Caco-2 (cell line): ENCODE data around the gene JPH3. TPM values are rescaled to one million over a fixed set of nuclear protein-coding genes. Genes with fewer than 3 reads are reported as not detected.
"Not testable (repeated sequence)": the region's sequence is repeated elsewhere in the genome, so short reads cannot be mapped to it uniquely, and the experiment has no call there.

Experiments used
- BruUV-seq: library from RNA; stranded (reverse); fragments of 400-500 nt; replicated peaks from 2 replicates; lab custom pipeline; 2021; lab: Mats Ljungman, UMichigan
- CTCF ChIA-PET: fragments of 300-600 bp; sonication (Branson Sonifier 250); formaldehyde crosslinking; loops from one replicate; lab custom pipeline; 2022; ENCODE audit warnings: antibody characterized with exemption; lab: Charles Lee
- POLR2A ChIA-PET: fragments of 300-600 bp; sonication (Branson Sonifier 250); formaldehyde crosslinking; loops from one replicate; lab custom pipeline; 2022; ENCODE audit warnings: antibody characterized with exemption; lab: Charles Lee
- DNase-seq, 2 experiments: peaks; one replicate each; pipeline versions ENCODE4 v3.0.0 to v3.0.0-alpha.2; 2020 to 2022
- H3K27me3 ChIP-seq: replicated peaks from 2 replicates; pipeline ENCODE4 v1.6.0; 2011; ENCODE audit warnings: low read length; ENCODE audit not compliant: control insufficient read depth, insufficient read depth
- H3K36me3 ChIP-seq: 2 replicates; pipeline ENCODE4 v1.5.1; 2011; ENCODE audit warnings: low read length; ENCODE audit not compliant: control insufficient read depth, insufficient read depth
- H3K4me1 ChIP-seq: fragments of 250-450 bp; sonication (Bioruptor Pico); 2 replicates; pipeline ENCODE4 v1.5.1; 2020; ENCODE audit warnings: mild to moderate bottlenecking
- H3K4me3 ChIP-seq: 2 replicates; pipeline ENCODE4 v1.5.1; 2011; ENCODE audit warnings: low read depth, mild to moderate bottlenecking, control low read depth, low read length
- H3K9me3 ChIP-seq: fragments of 250-450 bp; sonication (Bioruptor Pico); 2 replicates; pipeline ENCODE4 v1.5.1; 2020; ENCODE audit warnings: mild to moderate bottlenecking, moderate library complexity
- H3K27ac Mint-ChIP-seq: one replicate; pipeline ENCODE4 v1.8.0; 2022; ENCODE audit warnings: mixed read lengths; ENCODE audit not compliant: unreplicated experiment
- H3K27me3 Mint-ChIP-seq: one replicate; pipeline ENCODE4 v1.8.0; 2022; ENCODE audit warnings: mixed read lengths; ENCODE audit not compliant: insufficient read depth, unreplicated experiment
- H3K36me3 Mint-ChIP-seq: one replicate; pipeline ENCODE4 v1.8.0; 2022; ENCODE audit warnings: mild to moderate bottlenecking, mixed read lengths; ENCODE audit not compliant: insufficient read depth, unreplicated experiment
- H3K4me1 Mint-ChIP-seq: one replicate; pipeline ENCODE4 v1.8.0; 2022; ENCODE audit warnings: low read depth, mixed read lengths; ENCODE audit not compliant: unreplicated experiment
- H3K4me3 Mint-ChIP-seq: one replicate; pipeline ENCODE4 v1.8.0; 2022; ENCODE audit warnings: mild to moderate bottlenecking, moderate library complexity, mixed read lengths; ENCODE audit not compliant: unreplicated experiment
- H3K9me3 Mint-ChIP-seq: one replicate; pipeline ENCODE4 v1.8.0; 2022; ENCODE audit warnings: mixed read lengths; ENCODE audit not compliant: unreplicated experiment
- intact Hi-C: fragments of 100-400 bp; cut with micrococcal nuclease; formaldehyde crosslinking; loops from one replicate; pipeline ENCODE4 v1.10.0; 2022; ENCODE audit not compliant: unreplicated experiment
- total RNA-seq: library from RNA; stranded (reverse); gene quantifications from 2 replicates; pipeline ENCODE4 v1.2.3, GENCODE V29; 2022
- TF ChIP-seq, protein P1 (sequence below), 2 experiments: fragments of 200-600 bp in 1 of 2; IDR thresholded peaks; 1 replicate in 1 of 2; 2 replicates in 1 of 2; pipeline versions ENCODE4 v1.5.1 to v1.8.0; 2011 to 2022; ENCODE audit warnings: antibody characterized with exemption in 1 of 2, control low read depth in 1 of 2, inconsistent platforms in 1 of 2, low read depth in 1 of 2, low read length in 1 of 2, mild to moderate bottlenecking in 1 of 2, moderate library complexity in 1 of 2; ENCODE audit not compliant: insufficient read depth in 1 of 2, severe bottlenecking in 1 of 2, unreplicated experiment in 1 of 2

The JPH3 gene
- total RNA-seq, 1 experiment from 2014 or later: 4.8 TPM

DNA sequence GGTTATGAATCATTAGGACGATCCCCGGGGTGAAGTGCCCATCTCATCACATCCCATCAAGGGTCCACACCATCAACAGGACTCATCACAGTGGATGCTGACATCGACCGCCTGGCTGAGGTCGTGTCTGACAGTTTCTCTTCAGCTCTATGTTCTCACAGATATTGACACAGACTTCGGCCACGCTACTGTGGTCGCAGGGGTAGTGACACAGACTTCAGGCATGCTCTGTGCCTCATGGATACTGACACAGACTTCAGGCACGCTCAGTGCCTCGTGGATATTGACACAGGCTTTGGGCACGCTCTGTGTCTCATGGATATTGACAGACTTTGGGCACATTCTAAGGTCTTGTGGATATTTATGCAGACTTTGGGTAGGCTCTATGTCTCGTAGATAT is 113.3 kb downstream of the JPH3 start:
- BruUV-seq: no TSS peak
- Mint-ChIP-seq H3K4me1 (no peaks in the 10 kb centered on the region), H3K27me3 (no peaks in the 10 kb centered on the region), H3K27ac (no peak overlapping the region), H3K36me3 (peaks cover 83% of the 10 kb centered on the region), H3K4me3 (no peak overlapping the region), H3K9me3 (no peaks in the 10 kb centered on the region)
- no peaks in the 10 kb centered on the region for H3K4me1 ChIP-seq
- H3K36me3 ChIP-seq: no peaks in the 10 kb centered on the region; the same call in 1 of the 2 replicates
- TF ChIP-seq, protein P1, sequence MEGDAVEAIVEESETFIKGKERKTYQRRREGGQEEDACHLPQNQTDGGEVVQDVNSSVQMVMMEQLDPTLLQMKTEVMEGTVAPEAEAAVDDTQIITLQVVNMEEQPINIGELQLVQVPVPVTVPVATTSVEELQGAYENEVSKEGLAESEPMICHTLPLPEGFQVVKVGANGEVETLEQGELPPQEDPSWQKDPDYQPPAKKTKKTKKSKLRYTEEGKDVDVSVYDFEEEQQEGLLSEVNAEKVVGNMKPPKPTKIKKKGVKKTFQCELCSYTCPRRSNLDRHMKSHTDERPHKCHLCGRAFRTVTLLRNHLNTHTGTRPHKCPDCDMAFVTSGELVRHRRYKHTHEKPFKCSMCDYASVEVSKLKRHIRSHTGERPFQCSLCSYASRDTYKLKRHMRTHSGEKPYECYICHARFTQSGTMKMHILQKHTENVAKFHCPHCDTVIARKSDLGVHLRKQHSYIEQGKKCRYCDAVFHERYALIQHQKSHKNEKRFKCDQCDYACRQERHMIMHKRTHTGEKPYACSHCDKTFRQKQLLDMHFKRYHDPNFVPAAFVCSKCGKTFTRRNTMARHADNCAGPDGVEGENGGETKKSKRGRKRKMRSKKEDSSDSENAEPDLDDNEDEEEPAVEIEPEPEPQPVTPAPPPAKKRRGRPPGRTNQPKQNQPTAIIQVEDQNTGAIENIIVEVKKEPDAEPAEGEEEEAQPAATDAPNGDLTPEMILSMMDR (IDR thresholded peaks at IDR 0.05; ENCODE audit: insufficient read depth in 1 of 2, low read depth in 1 of 2, low read length in 1 of 2, severe bottlenecking in 1 of 2, unreplicated experiment in 1 of 2): no peak
- H3K9me3 ChIP-seq: no peaks in the 10 kb centered on the region
- DNase-seq: no peak
- no peaks in the 10 kb centered on the region for H3K27me3 ChIP-seq
- ChIA-PET CTCF (no interaction called here), POLR2A (no interaction called here)
- intact Hi-C loops: no loop called here
- no peak overlapping the region for H3K4me3 ChIP-seq

DNA sequence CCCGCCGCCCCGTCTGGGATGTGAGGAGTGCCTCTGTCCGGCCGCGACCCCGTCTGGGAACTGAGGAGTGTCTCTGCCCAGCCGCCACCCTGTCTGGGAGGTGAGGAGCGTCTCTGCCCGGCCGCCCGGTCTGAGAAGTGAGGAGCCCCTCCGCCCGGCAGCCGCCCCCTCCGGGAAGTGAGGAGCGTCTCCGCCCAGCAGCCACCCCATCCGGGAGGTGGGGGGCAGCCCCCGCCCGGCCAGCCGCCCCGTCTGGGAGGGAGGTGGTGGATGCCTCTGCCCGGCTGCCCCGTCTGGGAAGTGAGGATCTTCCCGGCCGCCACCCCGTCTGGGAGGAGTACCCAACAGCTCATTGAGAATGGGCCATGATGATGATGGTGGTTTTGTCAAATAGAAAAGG is 116.5 kb downstream of the JPH3 start:
- POLR2A ChIA-PET, CTCF ChIA-PET, BruUV-seq: not testable (repeated sequence)

DNA sequence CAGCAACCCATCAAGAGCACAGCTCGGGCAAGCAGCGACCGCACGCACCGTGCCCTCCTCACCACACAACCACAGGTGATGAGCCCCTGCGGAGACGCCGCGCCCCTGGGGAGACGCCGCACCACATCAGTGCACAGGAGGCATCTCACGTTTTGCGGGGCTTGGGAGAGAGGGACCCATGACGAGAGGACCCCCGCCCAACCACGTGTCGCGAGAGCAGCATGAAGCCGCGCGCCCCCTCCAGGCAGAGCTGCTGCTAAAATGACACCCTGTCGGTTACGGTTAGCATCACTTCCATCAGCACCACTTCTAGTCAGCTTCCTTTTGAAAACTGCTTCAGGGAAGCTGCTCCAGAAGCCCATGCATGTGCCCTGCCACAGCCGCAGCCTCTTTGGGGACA is 118.1 kb downstream of the JPH3 start:
- TF ChIP-seq, protein P1 (IDR thresholded peaks at IDR 0.05; ENCODE audit: insufficient read depth in 1 of 2, low read depth in 1 of 2, low read length in 1 of 2, severe bottlenecking in 1 of 2, unreplicated experiment in 1 of 2): no peak
- Mint-ChIP-seq H3K4me1 (no peaks in the 10 kb centered on the region), H3K4me3 (no peak overlapping the region), H3K36me3 (peaks cover 92% of the 10 kb centered on the region), H3K27ac (no peak overlapping the region), H3K9me3 (no peaks in the 10 kb centered on the region), H3K27me3 (no peaks in the 10 kb centered on the region)
- Histone ChIP-seq H3K9me3 (no peaks in the 10 kb centered on the region), H3K4me3 (no peak overlapping the region), H3K27me3 (no peaks in the 10 kb centered on the region), H3K4me1 (no peaks in the 10 kb centered on the region), H3K36me3 (peaks cover 3% of the 10 kb centered on the region)
- POLR2A ChIA-PET: no interaction called here
- CTCF ChIA-PET: no interaction called here
- DNase-seq: no peak
- BruUV-seq: no TSS peak
- intact Hi-C loops: no loop called here

More for the DNA sequence above, 116.5 kb downstream of the JPH3 start:
- H3K36me3 ChIP-seq, H3K27me3 Mint-ChIP-seq, H3K27ac Mint-ChIP-seq, H3K9me3 ChIP-seq, H3K9me3 Mint-ChIP-seq, intact Hi-C loops, H3K4me3 Mint-ChIP-seq, H3K27me3 ChIP-seq, H3K4me1 Mint-ChIP-seq, H3K4me3 ChIP-seq, DNase-seq, H3K4me1 ChIP-seq: not testable (repeated sequence)
- peaks cover 86% of the 10 kb centered on the region for H3K36me3 Mint-ChIP-seq
